Smooth muscle cell of trachea (primary cell): ENCODE measurements around the gene KLF1. TPM values are rescaled to one million over a fixed set of nuclear protein-coding genes. Genes with fewer than 3 reads are reported as not detected.

Source experiments
- total RNA-seq: library from RNA; depleted of rRNA; stranded (reverse); fragments of >200 nt; gene quantifications from 2 replicates; pipeline ENCODE4 v1.2.1, GENCODE V29; 2014

KLF1 gene
- total RNA-seq: 0.17 TPM in 1 of 2 replicates, not detected in the other

GRCh38 chr19:12886969-12887747, at the start of gene KLF1:
Gene KLF1, minus strand, starts transcription at chr19:12887201. Its CDS starts 61 bp downstream, at chr19:12887140.

GRCh38 chr19:12933287-12934072, 46.5 kb upstream of the KLF1 start, which contains the start of gene FARSA:
Gene FARSA, minus strand, starts transcription at chr19:12933711. Its CDS starts 15 bp downstream, at chr19:12933696.

GRCh38 chr19:12890787-12891552, 4.0 kb upstream of the KLF1 start, which contains the start of gene GCDH:
Gene GCDH, plus strand, starts transcription at chr19:12891160. Its CDS starts 145 bp downstream, at chr19:12891305.

GRCh38 chr19:12881172-12881808, 5.7 kb downstream of the KLF1 start, which contains the start of gene DNASE2:
Gene DNASE2, minus strand, starts transcription at chr19:12881449. Its CDS starts 74 bp downstream, at chr19:12881375.

GRCh38 chr19:12838182-12838885, 48.7 kb downstream of the KLF1 start, which contains the start of gene MAST1:
Gene MAST1, plus strand, starts transcription at chr19:12838515. Its CDS starts 58 bp downstream, at chr19:12838573.

GRCh38 chr19:12834566-12834943, 52.4 kb downstream of the KLF1 start, which contains the start of gene RTBDN:
Gene RTBDN, minus strand, starts transcription at chr19:12834579. Its CDS starts 4,600 bp downstream, at chr19:12829979.

Other genes with a start within 250 kb of the KLF1 start
- 34.5 and 56.2 TPM in 2 replicates for gene MAN2B1, start 220.5 kb downstream of the KLF1 start, total RNA-seq
- 10.6 and 14.4 TPM in 2 replicates for gene WDR83, start 220.4 kb downstream of the KLF1 start, total RNA-seq
- 55.3 and 56.6 TPM in 2 replicates for gene DHPS, start 205.3 kb downstream of the KLF1 start, total RNA-seq
- not detected in 2 replicates for gene GNG14, start 199.2 kb downstream of the KLF1 start, total RNA-seq
- gene FBXW9, start 190.6 kb downstream of the KLF1 start, total RNA-seq: 4.6 and 8.3 TPM in 2 replicates
- gene TNPO2, start 163.3 kb downstream of the KLF1 start, total RNA-seq: 37.8 and 50.0 TPM in 2 replicates
- gene TRIR, start 152.5 kb downstream of the KLF1 start, total RNA-seq: 124 and 148 TPM in 2 replicates
- gene GET3, start 149.7 kb downstream of the KLF1 start, total RNA-seq: 93.5 and 107 TPM in 2 replicates
- 0.15 TPM in 1 of 2 replicates, not detected in the other for gene BEST2, start 135.4 kb downstream of the KLF1 start, total RNA-seq
- gene HOOK2, start 111.6 kb downstream of the KLF1 start, total RNA-seq: 24.9 and 28.0 TPM in 2 replicates
- gene JUNB, start 95.7 kb downstream of the KLF1 start, total RNA-seq: 81.4 and 95.3 TPM in 2 replicates
- gene PRDX2, start 85.4 kb downstream of the KLF1 start, total RNA-seq: 166 and 183 TPM in 2 replicates
- gene THSD8, start 85.1 kb downstream of the KLF1 start, total RNA-seq: 0.99 TPM in 1 of 2 replicates, not detected in the other
- 7.6 and 60.4 TPM in 2 replicates for gene RNASEH2A, start 80.6 kb downstream of the KLF1 start, total RNA-seq
- not detected in 2 replicates for gene RTBDN, start 52.6 kb downstream of the KLF1 start, total RNA-seq
- 0.15 and 3.3 TPM in 2 replicates for gene MAST1, start 48.7 kb downstream of the KLF1 start, total RNA-seq
- 22.8 and 30.9 TPM in 2 replicates for gene DNASE2, start 5.8 kb downstream of the KLF1 start, total RNA-seq
- 28.3 and 55.3 TPM in 2 replicates for gene GCDH, start 4.0 kb upstream of the KLF1 start, total RNA-seq
- 0.15 TPM in 1 of 2 replicates, not detected in the other for gene SYCE2, start 32.1 kb upstream of the KLF1 start, total RNA-seq
- 46.3 and 80.1 TPM in 2 replicates for gene FARSA, start 46.5 kb upstream of the KLF1 start, total RNA-seq
- 1,350 and 1,500 TPM in 2 replicates for gene CALR, start 51.4 kb upstream of the KLF1 start, total RNA-seq
- gene RAD23A, start 58.7 kb upstream of the KLF1 start, total RNA-seq: 64.9 and 86.2 TPM in 2 replicates
- gene GADD45GIP1, start 70.0 kb upstream of the KLF1 start, total RNA-seq: 22.7 and 24.0 TPM in 2 replicates
- gene DAND5, start 82.4 kb upstream of the KLF1 start, total RNA-seq: 0.29 TPM in 1 of 2 replicates, not detected in the other
- 168 and 204 TPM in 2 replicates for gene NFIX, start 108.3 kb upstream of the KLF1 start, total RNA-seq
- gene LYL1, start 215.7 kb upstream of the KLF1 start, total RNA-seq: 0.73 and 0.99 TPM in 2 replicates
- 29.5 and 64.8 TPM in 2 replicates for gene TRMT1, start 229.5 kb upstream of the KLF1 start, total RNA-seq
- gene NACC1, start 231.1 kb upstream of the KLF1 start, total RNA-seq: 41.9 and 61.9 TPM in 2 replicates